Dermis microvascular lymphatic vessel endothelial cell (primary cell): ENCODE data around the gene SLC35B3. TPM values are rescaled to one million over a fixed set of nuclear protein-coding genes. Genes with fewer than 3 reads are reported as not detected.
"Not testable (repeated sequence)": the region's sequence is repeated elsewhere in the genome, so short reads cannot be mapped to it uniquely, and the experiment has no call there.

Experiments used
- DNase-seq, 2 donors: peaks; one replicate each; pipeline versions ENCODE4 v3.0.0 to v3.0.0-alpha.2; 2010; ENCODE audit warnings: low read depth in 2 of 2
- total RNA-seq: library from RNA; depleted of rRNA; stranded (reverse); fragments of >200 nt; gene quantifications from 2 replicates; pipeline ENCODE4 v1.2.1, GENCODE V29; 2014

SLC35B3 gene
- total RNA-seq, 1 donor from 2014 or later = 13.1 TPM

- no peak for DNase-seq
Observed at GRCh38 chr6:8415280-8415679, 20.1 kb downstream of the SLC35B3 start.

GRCh38 chr6:8414844-8415243, 20.5 kb downstream of the SLC35B3 start:
- no peak for DNase-seq

GRCh38 chr6:8405946-8406345, 29.4 kb downstream of the SLC35B3 start:
- DNase-seq = not testable (repeated sequence)

GRCh38 chr6:8402546-8402945, 32.8 kb downstream of the SLC35B3 start:
- no peak for DNase-seq

GRCh38 chr6:8400663-8401062, 34.7 kb downstream of the SLC35B3 start:
- DNase-seq = no peak

- no peak for DNase-seq
Observed at GRCh38 chr6:8392569-8392968, 42.8 kb downstream of the SLC35B3 start.

- DNase-seq = no peak
Observed at GRCh38 chr6:8391934-8392333, 43.4 kb downstream of the SLC35B3 start.

GRCh38 chr6:8389036-8389818, 46.1 kb downstream of the SLC35B3 start:
- no peak for DNase-seq

- no peak for DNase-seq
Observed at GRCh38 chr6:8387942-8388437, 47.4 kb downstream of the SLC35B3 start.

GRCh38 chr6:8383584-8383983, 51.8 kb downstream of the SLC35B3 start:
- no peak for DNase-seq

- DNase-seq = no peak
Observed at GRCh38 chr6:8382434-8382833, 52.9 kb downstream of the SLC35B3 start.

GRCh38 chr6:8375916-8376315, 59.4 kb downstream of the SLC35B3 start:
- DNase-seq = no peak
